Parathyroid adenoma (tissue), 2 donors: ENCODE data around the gene ASAP2.

ENCODE experiments used
- H2AFZ ChIP-seq: fragments of 300-600 bp; sonication (generic); one replicate; pipeline ENCODE4 v1.7.0; 2017; ENCODE audit warnings: antibody characterized with exemption, mild to moderate bottlenecking
- H3K27ac ChIP-seq: fragments of 300-600 bp; sonication (generic); one replicate; pipeline ENCODE4 v1.7.0; 2017
- H3K27me3 ChIP-seq: fragments of 300-600 bp; sonication (generic); one replicate; pipeline ENCODE4 v1.7.0; 2017; ENCODE audit warnings: low read length; ENCODE audit not compliant: control insufficient read depth, insufficient read depth
- H3K36me3 ChIP-seq: fragments of 300-600 bp; sonication (generic); one replicate; pipeline ENCODE4 v1.7.0; 2017; ENCODE audit warnings: low read length; ENCODE audit not compliant: control insufficient read depth, insufficient read depth
- H3K4me1 ChIP-seq: fragments of 300-600 bp; sonication (generic); one replicate; pipeline ENCODE4 v1.7.0; 2017; ENCODE audit warnings: control low read depth
- H3K4me2 ChIP-seq: fragments of 300-600 bp; sonication (generic); one replicate; pipeline ENCODE4 v1.7.0; 2017; ENCODE audit warnings: low read length
- H3K4me3 ChIP-seq: fragments of 300-600 bp; sonication (generic); one replicate; pipeline ENCODE4 v1.7.0; 2017; ENCODE audit warnings: low read depth, low read length
- H3K79me2 ChIP-seq: fragments of 300-600 bp; sonication (generic); one replicate; pipeline ENCODE4 v1.7.0; 2017; ENCODE audit warnings: control low read depth
- H3K9ac ChIP-seq: fragments of 300-600 bp; sonication (generic); one replicate; pipeline ENCODE4 v1.7.0; 2017; ENCODE audit warnings: mild to moderate bottlenecking
- H3K9me3 ChIP-seq: fragments of 300-600 bp; sonication (generic); one replicate; pipeline ENCODE4 v1.7.0; 2017; ENCODE audit warnings: low read length; ENCODE audit not compliant: control insufficient read depth
- CTCF ChIP-seq: fragments of 300-600 bp; sonication (generic); IDR thresholded peaks from one replicate; pipeline ENCODE4 v1.7.0; 2017; ENCODE audit warnings: antibody characterized with exemption, mild to moderate bottlenecking
- donor health status: primary hyperparathyroidism.

Gene ASAP2

GRCh38 chr2:9434489-9434888 lies 227.9 kb downstream of the ASAP2 start:
- no peaks in the 10 kb centered on the region for H3K4me1 ChIP-seq
- H3K27ac ChIP-seq = no peak overlapping the region
- H3K4me3 ChIP-seq = no peak overlapping the region
- H3K36me3 ChIP-seq = no peaks in the 10 kb centered on the region
- H2AFZ ChIP-seq = no peak overlapping the region
- H3K9ac ChIP-seq = no peak overlapping the region
- TF ChIP-seq CTCF = no peak
- no peaks in the 10 kb centered on the region for H3K9me3 ChIP-seq
- no peaks in the 10 kb centered on the region for H3K27me3 ChIP-seq
- H3K4me2 ChIP-seq = no peak overlapping the region
- H3K79me2 ChIP-seq = no peaks in the 10 kb centered on the region

- H3K27me3 ChIP-seq = no peaks in the 10 kb centered on the region
- no peaks in the 10 kb centered on the region for H3K9me3 ChIP-seq
- H3K79me2 ChIP-seq = no peaks in the 10 kb centered on the region
- H3K4me1 ChIP-seq = no peaks in the 10 kb centered on the region
- H3K4me3 ChIP-seq = no peak overlapping the region
- H2AFZ ChIP-seq = no peak overlapping the region
- H3K27ac ChIP-seq = no peak overlapping the region
- no peak overlapping the region for H3K4me2 ChIP-seq
- H3K9ac ChIP-seq = no peak overlapping the region
- no peak for TF ChIP-seq CTCF
- no peaks in the 10 kb centered on the region for H3K36me3 ChIP-seq
Observed at GRCh38 chr2:9439536-9439935, 232.9 kb downstream of the ASAP2 start.

- no peak for TF ChIP-seq CTCF
- no peaks in the 10 kb centered on the region for H3K27me3 ChIP-seq
- H3K79me2 ChIP-seq = no peaks in the 10 kb centered on the region
- no peaks in the 10 kb centered on the region for H3K9me3 ChIP-seq
- no peak overlapping the region for H2AFZ ChIP-seq
- H3K9ac ChIP-seq = no peak overlapping the region
- H3K4me2 ChIP-seq = no peak overlapping the region
- H3K4me1 ChIP-seq = no peaks in the 10 kb centered on the region
- no peak overlapping the region for H3K27ac ChIP-seq
- H3K36me3 ChIP-seq = no peaks in the 10 kb centered on the region
- H3K4me3 ChIP-seq = no peak overlapping the region
Observed at GRCh38 chr2:9440058-9440727, 233.6 kb downstream of the ASAP2 start.

GRCh38 chr2:9441556-9441955 lies 234.9 kb downstream of the ASAP2 start:
- Histone ChIP-seq H2AFZ (no peak overlapping the region), H3K4me1 (no peaks in the 10 kb centered on the region), H3K4me3 (no peak overlapping the region), H3K27ac (no peak overlapping the region), H3K79me2 (no peaks in the 10 kb centered on the region), H3K27me3 (no peaks in the 10 kb centered on the region), H3K4me2 (no peak overlapping the region), H3K36me3 (no peaks in the 10 kb centered on the region), H3K9me3 (no peaks in the 10 kb centered on the region), H3K9ac (no peak overlapping the region)
- TF ChIP-seq CTCF = no peak

- no peaks in the 10 kb centered on the region for H3K4me1 ChIP-seq
- no peak overlapping the region for H3K4me2 ChIP-seq
- no peak overlapping the region for H3K9ac ChIP-seq
- TF ChIP-seq CTCF = no peak
- no peaks in the 10 kb centered on the region for H3K9me3 ChIP-seq
- no peaks in the 10 kb centered on the region for H3K27me3 ChIP-seq
- no peak overlapping the region for H2AFZ ChIP-seq
- H3K27ac ChIP-seq = no peak overlapping the region
- H3K36me3 ChIP-seq = no peaks in the 10 kb centered on the region
- no peak overlapping the region for H3K4me3 ChIP-seq
- H3K79me2 ChIP-seq = no peaks in the 10 kb centered on the region
Observed at GRCh38 chr2:9443526-9443925, 236.9 kb downstream of the ASAP2 start.
